Right lobe of liver (tissue), 6 donors: ENCODE data around the gene MXD4. TPM values are rescaled to one million over a fixed set of nuclear protein-coding genes. Genes with fewer than 3 reads are reported as not detected.
A peak's percentile ranks its signal among the peaks of the same experiment; 100 is the strongest.

Experiments used
- ATAC-seq, 4 donors: fragments of 200-7000 bp; cut with Tn5 transposase; one replicate each; pipeline ENCODE4 v1.9.1; 2020; ENCODE audit warnings: mild to moderate bottlenecking in 4 of 4, moderate library complexity in 4 of 4
- DNase-seq, 3 donors: peaks; one replicate each; pipeline ENCODE4 v3.0.0-alpha.2; 2020
- H3K27ac ChIP-seq, 3 donors: fragments of 200-600 bp; one replicate each; pipeline ENCODE4 v1.8.0; 2022
- H3K27me3 ChIP-seq, 2 donors: fragments of 200-600 bp; one replicate each; pipeline ENCODE4 v1.8.0; 2022
- H3K36me3 ChIP-seq, 4 donors: fragments of 200-600 bp; sonication (generic) in 1 of 4; one replicate each; pipeline versions ENCODE4 v1.5.1 to v1.8.0; 2017 to 2022; ENCODE audit warnings: control low read depth in 1 of 4
- H3K4me1 ChIP-seq, 4 donors: fragments of 200-600 bp; sonication (generic) in 1 of 4; one replicate each; pipeline versions ENCODE4 v1.5.1 to v1.8.0; 2017 to 2022; ENCODE audit warnings: control low read depth in 1 of 4
- H3K4me3 ChIP-seq, 3 donors: fragments of 200-600 bp; one replicate each; pipeline ENCODE4 v1.8.0; 2022
- H3K9me3 ChIP-seq, 4 donors: fragments of 200-600 bp; sonication (generic) in 1 of 4; one replicate each; pipeline versions ENCODE4 v1.5.1 to v1.8.0; 2017 to 2022; ENCODE audit warnings: control low read depth in 1 of 4
- CTCF ChIP-seq, 4 donors: fragments of 200-600 bp in 3 of 4; fragments of 450-650 bp in 1 of 4; IDR thresholded peaks; one replicate each; pipeline versions ENCODE4 v1.5.1 to v1.8.0; 2016 to 2022; ENCODE audit warnings: antibody characterized with exemption in 4 of 4, mild to moderate bottlenecking in 2 of 4
- POLR2A ChIP-seq: fragments of 450-650 bp; IDR thresholded peaks from one replicate; pipeline ENCODE4 v1.6.1; 2017; ENCODE audit warnings: antibody characterized with exemption, mild to moderate bottlenecking
- WGBS: methylation state at CpG from one replicate; pipeline ENCODE4 v1.1.6; 2018; ENCODE audit warnings: low coverage, low lambda C conversion rate; ENCODE audit not compliant: insufficient coverage; ENCODE audit errors: missing lambda C conversion rate; 5-methylcytosine and 5-hydroxymethylcytosine counted together
- intact Hi-C, 2 donors: fragments of 100-400 bp; cut with DNase I; formaldehyde crosslinking; loops; one replicate each; pipeline versions ENCODE4 v1.11.2 to v1.14.1; 2022
- total RNA-seq, 6 experiments: library from RNA; depleted of rRNA in 2 of 6; stranded (reverse); fragments of >200 nt in 2 of 6; fragmentation: NEBNext Ultra II Directional in 3 of 6; extraction: Animal tissue kit (Norgen Biotek cat#: 25700) in 3 of 6; gene quantifications; one replicate each; pipeline versions ENCODE4 v1.1.0 to v1.2.4, GENCODE V29; 2016 to 2023
- donor health status: DM: no; HTN: yes; CAD: no.
- donor health status: DM: no; HTN: no; CAD: no.
- donor health status: DM: no; HTN: no; CAD: no.
- donor health status: DM: no; HTN: yes; CAD: no.
- donor health status: DM: no; HTN: yes; CAD: no.

The MXD4 gene
- total RNA-seq, 6 experiments from 2014 or later, result 17.8 to 23.0 (median 19.7) TPM

GRCh38 chr4:2271279-2272025, 9.5 kb upstream of the MXD4 start:
- intact Hi-C loops, result no loop called here
- Histone ChIP-seq H3K27me3 (no peaks in the 10 kb centered on the region), H3K4me1 (peaks cover 0 to 2% (median under 1%) of the 10 kb centered on the region in 4 donors), H3K36me3 (no peaks in the 10 kb centered on the region), H3K4me3 (no peak overlapping the region), H3K9me3 (no peaks in the 10 kb centered on the region), H3K27ac (no peak overlapping the region)
- TF ChIP-seq POLR2A (no peak), CTCF (IDR thresholded peaks at IDR 0.05) (no peak)
- DNase-seq, result peak in 2 of 3 donors; percentile 12 to 51
- no peak for ATAC-seq
- no CpG with 5 or more reads among the region's 27 CpGs for WGBS

GRCh38 chr4:2270341-2271165, 8.6 kb upstream of the MXD4 start:
- peaks cover 0 to 9% (median 1%) of the 10 kb centered on the region in 4 donors for H3K4me1 ChIP-seq
- H3K4me3 ChIP-seq, result no peak overlapping the region
- intact Hi-C loops, result no loop called here
- no CpG with 5 or more reads among the region's 34 CpGs for WGBS
- TF ChIP-seq POLR2A, result no peak
- DNase-seq (peak in 2 of 3 donors; percentile 20 to 47), ATAC-seq (no peak)
- no peak overlapping the region for H3K27ac ChIP-seq
- no peaks in the 10 kb centered on the region for H3K9me3 ChIP-seq
- no peaks in the 10 kb centered on the region for H3K27me3 ChIP-seq
- H3K36me3 ChIP-seq, result no peaks in the 10 kb centered on the region

GRCh38 chr4:2269618-2270163, 7.8 kb upstream of the MXD4 start:
- no peaks in the 10 kb centered on the region for H3K36me3 ChIP-seq
- H3K27ac ChIP-seq, result no peak overlapping the region
- DNase-seq (peak in 2 of 3 donors; percentile 15 to 54), ATAC-seq (no peak)
- intact Hi-C loops, result no loop called here
- no peak for TF ChIP-seq CTCF (IDR thresholded peaks at IDR 0.05)
- no peak for TF ChIP-seq POLR2A
- no peaks in the 10 kb centered on the region for H3K27me3 ChIP-seq
- peaks cover 0 to 9% (median 1%) of the 10 kb centered on the region in 4 donors for H3K4me1 ChIP-seq
- no peak overlapping the region for H3K4me3 ChIP-seq
- H3K9me3 ChIP-seq, result no peaks in the 10 kb centered on the region
- 79% methylated on average over 9 of the region's 12 CpGs for WGBS

GRCh38 chr4:2269206-2269531, 7.3 kb upstream of the MXD4 start:
- Histone ChIP-seq H3K27ac (no peak overlapping the region), H3K4me3 (no peak overlapping the region), H3K27me3 (no peaks in the 10 kb centered on the region), H3K36me3 (no peaks in the 10 kb centered on the region), H3K4me1 (peaks cover 0 to 9% (median 1%) of the 10 kb centered on the region in 4 donors), H3K9me3 (no peaks in the 10 kb centered on the region)
- 65% methylated on average over 2 of the region's 6 CpGs for WGBS
- TF ChIP-seq POLR2A (no peak), CTCF (IDR thresholded peaks at IDR 0.05) (no peak)
- ATAC-seq, result no peak
- DNase-seq, result peak in 2 of 3 donors; percentile 17 to 52
- intact Hi-C loops, result no loop called here
